K562 (cell line): ENCODE data around the gene UPP1. TPM values are rescaled to one million over a fixed set of nuclear protein-coding genes. Genes with fewer than 3 reads are reported as not detected.
A peak's percentile ranks its signal among the peaks of the same experiment; 100 is the strongest.

Experiments
- ARID1B ChIP-seq: fragments of 450-650 bp; IDR thresholded peaks from 2 replicates; pipeline ENCODE4 v1.6.1; 2016; ENCODE audit warnings: antibody characterized with exemption, mild to moderate bottlenecking, inconsistent platforms
- CEBPG ChIP-seq, 3 experiments: fragments of 200-800 bp in 1 of 3; sonication (Bioruptor generic) in 1 of 3; sonication (generic) in 1 of 3; formaldehyde crosslinking in 1 of 3; IDR thresholded peaks in 2 of 3; conservative IDR thresholded peaks in 1 of 3; 2 replicates each; pipeline versions ENCODE4 v1.6.1 to v1.8.0; 2016 to 2022; ENCODE audit warnings: missing compliant biosample characterization in 2 of 3, missing genetic modification characterization in 2 of 3, mild to moderate bottlenecking in 1 of 3, missing genetic modification reagents in 1 of 3
- E2F6 ChIP-seq, 2 experiments: IDR thresholded peaks; 2 replicates each; pipeline ENCODE4 v1.6.1; 2011; ENCODE audit warnings: borderline replicate concordance in 1 of 2, control low read depth in 1 of 2, low read depth in 1 of 2, low read length in 1 of 2, mild to moderate bottlenecking in 1 of 2, mixed read lengths in 1 of 2, moderate library complexity in 1 of 2; ENCODE audit not compliant: insufficient read depth in 1 of 2, insufficient read length in 1 of 2, poor library complexity in 1 of 2, severe bottlenecking in 1 of 2; ENCODE audit errors: extremely low read depth in 1 of 2
- GABPB1 ChIP-seq: sonication (generic); formaldehyde crosslinking; IDR thresholded peaks from 2 replicates; pipeline ENCODE4 v1.8.0; 2022; ENCODE audit warnings: mild to moderate bottlenecking, missing genetic modification reagents
- HDAC8 ChIP-seq: fragments of 450-650 bp; IDR thresholded peaks from 2 replicates; pipeline ENCODE4 v1.6.1; 2016; ENCODE audit warnings: mild to moderate bottlenecking, missing genetic modification characterization, moderate library complexity, missing compliant biosample characterization
- HMG20B ChIP-seq: fragments of 250-450 bp; sonication (Bioruptor Pico); IDR thresholded peaks from 2 replicates; pipeline ENCODE4 v1.5.0; 2021; ENCODE audit warnings: mild to moderate bottlenecking
- KAT2B ChIP-seq: IDR thresholded peaks from one replicate; pipeline ENCODE4 v1.6.1; 2012; ENCODE audit warnings: low read depth, mild to moderate bottlenecking, control low read depth, inconsistent platforms, low read length, moderate library complexity
- L3MBTL2 ChIP-seq: fragments of 450-650 bp; IDR thresholded peaks from 2 replicates; pipeline ENCODE4 v1.6.1; 2016; ENCODE audit warnings: mild to moderate bottlenecking, moderate library complexity
- NR2C2 ChIP-seq, 2 experiments: fragments of 200-800 bp in 1 of 2; sonication (Bioruptor generic) in 1 of 2; sonication (generic) in 1 of 2; formaldehyde crosslinking in 1 of 2; IDR thresholded peaks; 2 replicates each; pipeline versions ENCODE4 v1.6.1 to v1.8.0; 2016 to 2022; ENCODE audit warnings: mild to moderate bottlenecking in 1 of 2, missing compliant biosample characterization in 1 of 2, missing genetic modification characterization in 1 of 2, missing genetic modification reagents in 1 of 2
- POLR2AphosphoS5 ChIP-seq: IDR thresholded peaks from 2 replicates; pipeline ENCODE4 v1.6.1; 2011; ENCODE audit warnings: mild to moderate bottlenecking, low read depth, low read length, moderate library complexity; ENCODE audit not compliant: control insufficient read depth, insufficient read depth
- RAD51 ChIP-seq: fragments of 450-650 bp; IDR thresholded peaks from 2 replicates; pipeline ENCODE4 v1.7.1; 2016; ENCODE audit warnings: low read depth, mild to moderate bottlenecking, borderline replicate concordance
- SAP30 ChIP-seq: fragments of 200-600 bp; sonication (generic); IDR thresholded peaks from 2 replicates; pipeline ENCODE4 v1.6.1; 2012; ENCODE audit warnings: borderline replicate concordance, low read depth, mild to moderate bottlenecking, moderate library complexity, low read length, control low read depth, inconsistent platforms; ENCODE audit not compliant: insufficient read depth, poor library complexity, severe bottlenecking
- SMARCA4 ChIP-seq: fragments of 450-650 bp; IDR thresholded peaks from 2 replicates; pipeline ENCODE4 v1.6.1; 2016
- SRSF3 ChIP-seq: fragments of 200-400 bp; formaldehyde crosslinking; IDR thresholded peaks from 2 replicates; pipeline ENCODE4 v1.6.1; 2016; ENCODE audit warnings: mild to moderate bottlenecking, low read length, moderate library complexity; ENCODE audit not compliant: insufficient read depth
- TAF1 ChIP-seq: IDR thresholded peaks from 2 replicates; pipeline ENCODE4 v1.6.1; 2011; ENCODE audit warnings: mild to moderate bottlenecking, low read length, moderate library complexity; ENCODE audit not compliant: insufficient read depth, control insufficient read depth, severe bottlenecking; ENCODE audit errors: extremely low read depth
- TAF9B ChIP-seq: fragments of 450-650 bp; IDR thresholded peaks from 2 replicates; pipeline ENCODE4 v1.6.1; 2018; ENCODE audit warnings: mild to moderate bottlenecking; ENCODE audit not compliant: partially characterized antibody
- U2AF2 ChIP-seq: fragments of 200-400 bp; formaldehyde crosslinking; optimal IDR thresholded peaks from 2 replicates; pipeline ENCODE3; 2017; ENCODE audit warnings: low read depth, mild to moderate bottlenecking, low read length
- USF1 ChIP-seq: sonication (generic); formaldehyde crosslinking; IDR thresholded peaks from 2 replicates; pipeline ENCODE4 v1.9.0; 2022; ENCODE audit warnings: mild to moderate bottlenecking, missing genetic modification reagents
- USF2 ChIP-seq: sonication (generic); formaldehyde crosslinking; IDR thresholded peaks from 2 replicates; pipeline ENCODE4 v1.5.0; 2020; ENCODE audit warnings: missing genetic modification reagents
- VEZF1 ChIP-seq: fragments of 200-800 bp; sonication (Bioruptor generic); IDR thresholded peaks from 2 replicates; pipeline ENCODE4 v1.6.1; 2017; ENCODE audit warnings: missing genetic modification characterization, missing compliant biosample characterization
- ZNF134 ChIP-seq: fragments of 250-450 bp; sonication (Bioruptor Pico); conservative IDR thresholded peaks from 2 replicates; pipeline ENCODE4 v1.4.0; 2020
- ZNF696 ChIP-seq: fragments of 250-450 bp; sonication (Bioruptor Pico); conservative IDR thresholded peaks from 2 replicates; pipeline ENCODE4 v1.4.0; 2020; ENCODE audit warnings: mild to moderate bottlenecking, moderate library complexity
- ZNF75A ChIP-seq: fragments of 450-650 bp; formaldehyde crosslinking; IDR thresholded peaks from 2 replicates; pipeline ENCODE4 v1.4.0; 2020; ENCODE audit warnings: mild to moderate bottlenecking
- polyA plus RNA-seq, 8 experiments: library from polyadenylated mRNA; depleted of rRNA in 4 of 8; stranded (reverse) in 5 of 8; unstranded in 3 of 8; fragments of >200 nt; fragmentation: Nextera tagmentation in 2 of 8; fragmentation: Illumina TruSeq in 1 of 8; extraction: Ambion mirVana in 2 of 8; extraction: Trizol in 1 of 8; gene quantifications; 2 replicates each; pipeline versions ENCODE4 v1.2.1 to v1.2.3, GENCODE V29; 2011 to 2014; ENCODE audit warnings: inconsistent platforms in 1 of 8, missing spikeins in 1 of 8
- total RNA-seq, 7 experiments: library from RNA; depleted of rRNA in 6 of 7; stranded (reverse); fragments of >200 nt in 6 of 7; fragmentation: Illumina TruSeq in 2 of 7; extraction: Trizol in 2 of 7; gene quantifications; 2 replicates each; pipeline versions ENCODE4 v1.2.1 to v1.2.3, GENCODE V29; 2011 to 2021; ENCODE audit warnings: low replicate concordance in 1 of 7

Gene UPP1
- total and polyA plus RNA-seq, 9 of the 15 experiments (the other 6 are each of a cell fraction or from before 2014, with no cell fraction given), result 0.38 to 2.4 (median 0.61) TPM

- TF ChIP-seq TAF9B, result peak; percentile 14
- no peak for TF ChIP-seq HDAC8
- TF ChIP-seq E2F6 (IDR thresholded peaks at IDR 0.05; ENCODE audit: borderline replicate concordance in 1 of 2, extremely low read depth in 1 of 2, insufficient read depth in 1 of 2, insufficient read length in 1 of 2, low read depth in 1 of 2, low read length in 1 of 2, poor library complexity in 1 of 2, severe bottlenecking in 1 of 2), result peak in 1 of 2 experiments; percentile 49
- no peak for TF ChIP-seq ZNF134 (CRISPR knock-in tag)
- no peak for TF ChIP-seq CEBPG (CRISPR knock-in tag; IDR thresholded peaks at IDR 0.05)
- peak; percentile 20 to 58; a peak in 2 of 4 replicates for TF ChIP-seq CEBPG (tag; conservative IDR thresholded peaks at IDR 0.05 in 1 of 2, IDR thresholded peaks at IDR 0.05 in 1 of 2)
- TF ChIP-seq ZNF75A, result no peak
- TF ChIP-seq SAP30, result peak; percentile 12
- TF ChIP-seq VEZF1 (CRISPR knock-in tag), result no peak
- peak; percentile 80 for TF ChIP-seq SMARCA4
- TF ChIP-seq POLR2AphosphoS5, result peak; percentile 50; the same call in 1 of the 2 replicates
- TF ChIP-seq HMG20B (CRISPR knock-in tag), result no peak
- peak; percentile 24; the same call in 1 of the 2 replicates for TF ChIP-seq RAD51
- peak; percentile 43; the same call in 1 of the 2 replicates for TF ChIP-seq USF1 (CRISPR knock-in tag)
- TF ChIP-seq ZNF696 (CRISPR knock-in tag), result no peak
- peak; percentile 45 for TF ChIP-seq L3MBTL2
- TF ChIP-seq KAT2B, result no peak
- TF ChIP-seq NR2C2 (CRISPR knock-in tag; IDR thresholded peaks at IDR 0.05), result no peak
- TF ChIP-seq NR2C2 (tag; IDR thresholded peaks at IDR 0.05), result peak; percentile 69
- peak; percentile 78 for TF ChIP-seq ARID1B
- no peak for TF ChIP-seq GABPB1
- no peak for TF ChIP-seq U2AF2
- TF ChIP-seq SRSF3, result no peak
- peak; percentile 16; the same call in 1 of the 2 replicates for TF ChIP-seq USF2
- TF ChIP-seq TAF1, result peak; percentile 37
These were observed 463 bp upstream of the UPP1 start (continued) for GRCh38 chr7:48088559-48089045.
